Breast epithelium (tissue), 3 donors: ENCODE results near the gene PDE4D.

ENCODE experiments used
- POLR2A ChIP-seq: fragments of 450-650 bp; IDR thresholded peaks from one replicate; pipeline ENCODE4 v1.6.1; 2016; ENCODE audit warnings: antibody characterized with exemption, mild to moderate bottlenecking, moderate library complexity
- POLR2AphosphoS5 ChIP-seq, 3 donors: sonication (generic); formaldehyde crosslinking; IDR thresholded peaks; one replicate each; pipeline ENCODE4 v1.6.1; 2017; ENCODE audit warnings: antibody characterized with exemption in 3 of 3
- TF ChIP-seq, protein P1 (sequence below), 3 donors: fragments of 450-650 bp; IDR thresholded peaks; one replicate each; pipeline ENCODE4 v1.5.1; 2016 to 2017; ENCODE audit warnings: antibody characterized with exemption in 3 of 3, mild to moderate bottlenecking in 3 of 3, moderate library complexity in 3 of 3

DNA sequence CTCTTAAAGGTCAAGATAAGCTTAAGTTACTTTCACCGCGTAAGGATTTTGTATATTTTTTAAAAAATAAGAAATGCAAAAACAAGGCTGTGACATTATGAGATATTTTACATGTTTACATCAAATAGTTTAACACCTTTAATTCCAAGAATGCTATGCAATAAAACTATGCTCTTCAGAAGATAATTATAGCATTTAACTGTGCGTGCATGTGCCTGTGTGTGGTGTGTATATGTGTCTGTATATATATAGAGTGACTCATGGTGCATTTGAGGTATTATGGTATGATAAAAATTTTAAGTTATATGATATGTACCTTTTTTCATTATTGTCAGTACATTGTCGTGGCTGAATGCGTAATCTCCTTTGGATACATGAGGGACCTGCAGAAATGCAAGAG, 539.3 kb downstream of the PDE4D start:
- TF ChIP-seq, protein P1, sequence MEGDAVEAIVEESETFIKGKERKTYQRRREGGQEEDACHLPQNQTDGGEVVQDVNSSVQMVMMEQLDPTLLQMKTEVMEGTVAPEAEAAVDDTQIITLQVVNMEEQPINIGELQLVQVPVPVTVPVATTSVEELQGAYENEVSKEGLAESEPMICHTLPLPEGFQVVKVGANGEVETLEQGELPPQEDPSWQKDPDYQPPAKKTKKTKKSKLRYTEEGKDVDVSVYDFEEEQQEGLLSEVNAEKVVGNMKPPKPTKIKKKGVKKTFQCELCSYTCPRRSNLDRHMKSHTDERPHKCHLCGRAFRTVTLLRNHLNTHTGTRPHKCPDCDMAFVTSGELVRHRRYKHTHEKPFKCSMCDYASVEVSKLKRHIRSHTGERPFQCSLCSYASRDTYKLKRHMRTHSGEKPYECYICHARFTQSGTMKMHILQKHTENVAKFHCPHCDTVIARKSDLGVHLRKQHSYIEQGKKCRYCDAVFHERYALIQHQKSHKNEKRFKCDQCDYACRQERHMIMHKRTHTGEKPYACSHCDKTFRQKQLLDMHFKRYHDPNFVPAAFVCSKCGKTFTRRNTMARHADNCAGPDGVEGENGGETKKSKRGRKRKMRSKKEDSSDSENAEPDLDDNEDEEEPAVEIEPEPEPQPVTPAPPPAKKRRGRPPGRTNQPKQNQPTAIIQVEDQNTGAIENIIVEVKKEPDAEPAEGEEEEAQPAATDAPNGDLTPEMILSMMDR (IDR thresholded peaks at IDR 0.05) = no peak
- TF ChIP-seq POLR2A = no peak
- no peak for TF ChIP-seq POLR2AphosphoS5 (IDR thresholded peaks at IDR 0.05)
